Measurements from ENCODE around the gene SOX13.

SOX13 gene

DNA sequence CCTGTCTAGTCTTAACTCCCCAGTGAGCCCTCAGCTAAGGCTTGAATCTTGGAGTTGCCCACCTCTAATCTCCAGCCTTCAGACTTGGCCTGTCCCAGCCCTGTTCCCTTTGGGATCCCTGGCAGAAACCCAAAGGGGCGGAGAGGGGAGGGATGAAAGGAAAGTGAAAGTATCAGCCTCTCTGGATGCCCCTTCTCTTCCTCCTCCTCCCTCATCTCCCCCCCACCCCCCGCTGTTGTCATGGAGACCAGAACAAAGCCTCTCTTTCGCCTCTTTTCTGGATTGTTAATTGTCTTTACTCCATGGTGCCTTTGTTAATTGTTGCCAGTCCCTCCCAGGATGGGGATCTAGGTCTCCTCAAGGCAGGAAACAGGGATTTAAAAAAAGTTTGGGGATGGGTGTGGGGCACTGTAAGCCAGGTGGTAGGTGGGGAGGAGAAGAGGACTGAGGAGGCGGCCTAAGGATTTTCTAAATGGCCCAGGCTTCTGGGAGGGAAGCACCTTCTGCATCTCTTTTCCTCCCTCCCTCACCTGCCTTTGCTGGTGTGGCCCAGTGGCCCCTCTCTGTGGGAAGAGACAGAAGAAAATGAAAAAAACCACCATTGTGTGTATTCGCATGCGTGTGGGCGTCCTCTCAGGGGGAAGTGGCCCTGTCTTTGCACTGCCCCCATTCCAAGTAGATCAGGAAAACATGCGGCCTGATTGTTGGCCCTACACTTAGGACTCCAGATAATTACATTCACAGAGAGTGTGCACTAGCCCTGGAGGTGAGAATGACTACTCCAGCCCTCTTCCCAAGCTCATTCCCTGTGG, 7.5 kb upstream of the SOX13 start:
- no peak for DNase-seq (ENCODE audit: low read depth)

GRCh38 chr1:204065986-204066300, 7.0 kb upstream of the SOX13 start:
- no peak for DNase-seq (ENCODE audit: low read depth)

GRCh38 chr1:204067935-204068334, 5.0 kb upstream of the SOX13 start:
- DNase-seq (ENCODE audit: low read depth): no peak

DNA sequence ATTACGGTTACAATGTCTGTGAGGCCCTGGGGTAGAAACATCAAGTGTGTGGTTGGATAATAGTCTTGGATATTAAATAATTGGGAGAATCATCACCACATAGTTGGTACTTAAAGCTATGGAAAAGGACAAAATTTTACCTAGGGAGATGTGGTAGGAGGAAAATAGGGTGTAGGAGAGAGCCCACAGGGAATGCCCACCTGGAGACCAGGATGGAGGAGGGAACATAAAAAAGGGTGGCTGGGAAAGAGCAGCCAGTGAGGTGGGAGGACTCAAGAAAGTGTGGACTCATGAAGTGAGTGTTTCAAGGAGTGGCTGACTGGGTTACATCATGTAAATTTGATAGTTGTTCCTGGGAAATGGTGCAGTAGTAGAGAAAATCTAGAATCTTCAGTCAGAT, 3.0 kb upstream of the SOX13 start:
- no peak for DNase-seq (ENCODE audit: low read depth)

DNA sequence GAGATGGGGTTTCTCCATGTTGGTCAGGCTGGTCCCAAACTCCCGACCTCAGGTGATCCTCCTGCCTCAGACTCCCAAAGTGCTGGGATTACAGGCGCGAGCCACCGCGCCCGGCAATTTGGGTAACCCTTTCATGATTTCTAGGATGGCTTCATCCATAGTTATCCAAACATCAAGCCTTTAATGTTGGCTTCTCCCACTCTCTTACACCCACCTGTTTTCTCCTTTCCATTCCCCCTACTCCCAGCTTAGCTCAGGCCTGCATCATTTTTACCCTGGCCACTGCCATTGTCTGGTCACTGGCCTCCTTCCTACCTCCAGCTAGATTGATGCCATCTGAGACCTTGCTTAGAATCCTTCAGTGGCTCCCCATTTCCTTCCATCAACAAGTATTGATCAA, 2.0 kb upstream of the SOX13 start:
- DNase-seq (ENCODE audit: low read depth): no peak

DNA sequence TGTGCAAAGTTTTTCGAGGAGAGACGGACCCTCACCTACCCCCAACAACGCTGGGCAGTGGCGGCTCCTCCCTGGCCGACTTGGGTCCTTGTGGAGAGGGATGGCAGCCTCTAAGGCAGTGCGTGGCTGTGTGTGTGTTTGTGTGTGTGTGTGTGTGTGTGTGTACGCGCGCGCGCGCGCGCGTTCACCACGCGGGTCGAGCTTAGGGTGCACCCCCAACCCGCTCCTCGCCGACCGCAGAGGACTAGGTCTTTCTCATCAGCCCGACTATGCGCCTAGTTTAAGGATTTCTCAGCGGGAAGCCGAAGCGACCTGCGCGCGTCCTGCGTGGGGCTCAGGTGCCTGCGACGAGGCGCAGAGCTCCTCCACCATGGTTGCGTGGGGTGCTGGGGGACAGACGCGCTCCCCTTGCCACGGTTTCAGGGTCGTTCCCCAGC, 940 bp downstream of the SOX13 start:
- DNase-seq (ENCODE audit: low read depth): no peak

- no peak for DNase-seq (ENCODE audit: low read depth)
These were observed 1.6 kb downstream of the SOX13 start for GRCh38 chr1:204074274-204075138.

GRCh38 chr1:204075139-204075521, 2.2 kb downstream of the SOX13 start:
- DNase-seq (ENCODE audit: low read depth): no peak

GRCh38 chr1:204075890-204076846, 3.3 kb downstream of the SOX13 start:
- no peak for DNase-seq (ENCODE audit: low read depth)

- no peak for DNase-seq (ENCODE audit: low read depth)
These were observed 4.0 kb downstream of the SOX13 start for GRCh38 chr1:204076891-204077290.

DNA sequence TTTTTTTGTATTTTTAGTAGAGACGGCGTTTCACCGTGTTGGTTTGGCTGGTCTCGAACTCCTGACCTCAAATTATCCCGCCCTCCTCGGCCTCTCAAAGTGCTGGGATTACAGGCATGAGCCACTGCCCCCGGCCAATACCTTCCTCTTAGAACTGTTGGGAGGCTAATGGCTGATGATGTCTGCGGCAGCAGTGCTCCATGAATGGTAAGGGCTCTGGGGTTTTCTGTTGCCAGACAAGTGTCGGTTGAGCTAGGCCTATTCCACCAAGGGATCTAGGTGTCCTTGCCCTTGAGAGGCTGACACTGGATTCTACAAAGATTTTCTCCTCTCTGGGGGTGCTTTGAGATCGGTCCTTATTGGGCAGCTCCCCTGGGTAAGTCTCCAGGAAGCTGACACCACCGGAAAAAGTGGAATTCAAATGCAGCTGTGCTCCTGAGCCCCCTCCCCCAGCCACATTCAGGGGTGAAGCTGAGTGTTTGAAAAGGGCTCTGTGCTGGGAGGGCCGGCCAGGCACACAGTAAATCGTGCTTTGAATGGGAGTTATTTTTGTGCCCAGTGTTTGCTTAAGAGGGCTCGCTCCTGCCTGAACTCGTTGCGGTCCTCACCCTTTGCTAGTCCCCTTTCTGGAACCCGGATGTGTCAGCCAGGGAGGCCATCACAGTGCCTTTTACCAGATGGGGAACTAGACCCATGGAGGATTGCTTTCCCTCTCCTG, 5.2 kb downstream of the SOX13 start:
- DNase-seq (ENCODE audit: low read depth): no peak

DNA sequence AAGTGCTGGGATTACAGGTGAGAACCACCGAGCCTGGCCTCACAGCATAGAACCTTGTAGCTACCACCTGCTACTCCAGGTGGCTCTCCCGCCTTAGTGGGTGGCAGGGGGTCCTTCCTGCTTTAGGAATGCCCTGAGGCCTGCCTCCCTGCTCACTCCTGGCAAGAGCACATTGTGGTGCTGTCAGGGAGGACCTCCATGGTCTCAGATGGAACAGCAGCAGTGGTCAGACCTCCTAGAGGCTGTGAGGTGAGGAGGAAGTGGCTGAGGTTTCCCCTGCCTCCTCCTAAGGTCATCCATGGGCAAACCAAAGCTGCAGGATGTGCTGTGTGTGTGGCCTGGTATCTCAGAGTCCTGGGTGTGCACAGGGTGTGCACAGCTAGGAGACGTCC, 6.7 kb downstream of the SOX13 start:
- no peak for DNase-seq (ENCODE audit: low read depth)

- peak; percentile 75 for DNase-seq (ENCODE audit: low read depth)
These were observed 7.4 kb downstream of the SOX13 start for GRCh38 chr1:204080163-204080903.

DNA sequence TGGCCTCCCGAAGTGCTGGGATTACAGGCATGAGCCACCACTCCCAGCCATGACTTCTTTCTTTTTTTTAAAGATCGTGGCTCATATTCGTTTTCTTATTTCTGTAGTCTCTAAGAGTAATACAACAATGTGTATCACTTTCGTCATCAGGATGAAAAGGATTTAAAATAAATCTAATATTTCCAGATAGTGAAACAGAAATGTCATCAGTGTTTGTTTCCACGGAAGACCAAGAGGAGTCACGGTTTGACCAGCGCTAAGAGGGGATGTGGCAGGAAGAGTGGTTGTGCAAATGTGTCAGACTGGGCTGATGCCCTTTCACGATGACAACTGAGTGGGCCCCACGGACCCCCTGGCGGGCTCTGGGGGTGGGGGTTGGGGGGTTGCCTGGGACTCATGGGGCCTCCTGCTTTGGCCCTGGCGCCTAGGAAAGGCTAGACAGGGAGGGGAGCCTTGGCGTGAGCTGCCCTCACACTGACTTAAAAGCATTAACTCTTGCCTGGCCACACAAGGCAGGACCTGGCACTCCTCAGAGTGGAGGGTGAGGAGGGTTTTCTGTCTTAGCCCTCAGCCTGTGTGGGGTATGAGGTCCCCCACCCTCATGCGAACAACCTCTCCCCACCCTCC, 8.4 kb downstream of the SOX13 start:
- no peak for DNase-seq (ENCODE audit: low read depth)

DNA sequence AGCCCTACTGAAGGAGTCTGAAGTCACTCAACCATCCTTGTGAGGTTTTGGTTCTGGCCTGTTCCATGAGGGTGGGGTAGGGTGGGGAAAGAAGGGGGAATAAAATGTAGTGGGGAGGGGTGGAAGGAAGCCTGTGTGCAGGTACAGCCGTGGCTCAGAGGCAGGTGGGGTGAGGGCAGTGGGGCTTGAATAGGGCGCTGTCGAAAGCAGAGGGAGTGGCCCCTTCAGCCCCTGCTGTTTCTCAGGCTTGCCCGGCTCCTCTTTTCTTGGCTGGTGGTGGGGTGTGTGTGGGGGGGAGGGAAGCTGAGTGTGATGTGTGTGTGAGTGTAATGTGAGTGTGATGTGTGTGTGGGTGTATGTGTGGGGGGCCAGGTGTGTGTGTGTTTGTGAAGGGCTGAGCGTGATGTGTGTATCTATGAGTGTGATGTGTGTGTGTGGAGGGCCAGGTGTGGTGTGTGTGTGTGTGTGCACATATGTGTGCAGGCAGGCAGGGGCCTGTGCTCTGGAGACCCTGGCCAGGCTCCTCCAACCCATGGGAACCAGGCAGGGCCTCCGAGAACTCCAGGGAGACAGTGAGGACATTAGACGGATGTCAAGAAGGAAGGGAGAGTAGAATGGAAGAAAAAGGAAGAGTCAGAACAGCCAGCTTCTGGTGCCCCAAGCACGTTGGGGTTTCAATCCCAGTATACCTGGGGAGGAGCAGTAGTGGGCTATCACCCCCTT, 9.0 kb downstream of the SOX13 start:
- DNase-seq (ENCODE audit: low read depth): no peak

GRCh38 chr1:204083491-204083890, 10.6 kb downstream of the SOX13 start:
- DNase-seq (ENCODE audit: low read depth): no peak

- DNase-seq (ENCODE audit: low read depth): no peak
These were observed 11.4 kb downstream of the SOX13 start for GRCh38 chr1:204084247-204084772.

GRCh38 chr1:204085876-204086275, 13.0 kb downstream of the SOX13 start:
- no peak for DNase-seq (ENCODE audit: low read depth)

GRCh38 chr1:204087181-204087892, 14.4 kb downstream of the SOX13 start:
- no peak for DNase-seq (ENCODE audit: low read depth)

All from fibroblast of the conjunctiva (primary cell).